KMS-11 (cell line): ENCODE data around the gene WSB1.

Source experiments
- H2AFZ ChIP-seq: fragments of 200-600 bp; sonication (generic); 2 replicates; pipeline ENCODE4 v1.6.1; 2016; ENCODE audit warnings: antibody characterized with exemption, mixed run types, low read depth
- H3K27ac ChIP-seq: fragments of 200-600 bp; sonication (generic); 2 replicates; pipeline ENCODE4 v1.6.1; 2016; ENCODE audit warnings: mild to moderate bottlenecking, mixed run types
- H3K27me3 ChIP-seq: fragments of 200-600 bp; sonication (generic); 2 replicates; pipeline ENCODE4 v1.6.1; 2017; ENCODE audit warnings: mild to moderate bottlenecking, low read depth, mixed run types, moderate library complexity; ENCODE audit not compliant: insufficient read depth
- H3K36me3 ChIP-seq: fragments of 200-600 bp; sonication (generic); 2 replicates; pipeline ENCODE4 v1.6.1; 2017; ENCODE audit warnings: mild to moderate bottlenecking, mixed run types; ENCODE audit not compliant: insufficient read depth
- H3K4me1 ChIP-seq: fragments of 200-600 bp; sonication (generic); 2 replicates; pipeline ENCODE4 v1.6.1; 2016; ENCODE audit warnings: mild to moderate bottlenecking, low read depth, mixed run types; ENCODE audit not compliant: poor library complexity, severe bottlenecking
- H3K4me2 ChIP-seq: fragments of 200-600 bp; sonication (generic); 2 replicates; pipeline ENCODE4 v1.7.0; 2016; ENCODE audit warnings: mild to moderate bottlenecking, mixed run types
- H3K4me3 ChIP-seq: fragments of 200-600 bp; sonication (generic); IDR thresholded peaks from 2 replicates; pipeline ENCODE4 v1.6.1; 2017; ENCODE audit warnings: low read depth, low read length, mixed read lengths; ENCODE audit not compliant: insufficient read depth
- H3K79me2 ChIP-seq: fragments of 200-600 bp; sonication (generic); 2 replicates; pipeline ENCODE4 v1.6.1; 2016; ENCODE audit warnings: low read depth, mixed run types; ENCODE audit not compliant: insufficient read depth
- H3K9ac ChIP-seq: fragments of 200-600 bp; sonication (generic); 2 replicates; pipeline ENCODE4 v1.6.1; 2016; ENCODE audit warnings: mild to moderate bottlenecking, mixed run types
- H4K20me1 ChIP-seq: fragments of 200-600 bp; sonication (generic); 2 replicates; pipeline ENCODE4 v1.6.1; 2016; ENCODE audit warnings: mild to moderate bottlenecking, mixed run types; ENCODE audit not compliant: insufficient read depth
- CTCF ChIP-seq: fragments of 200-600 bp; sonication (generic); conservative IDR thresholded peaks from 2 replicates; pipeline ENCODE4 v1.6.1; 2017; ENCODE audit warnings: low read depth, mild to moderate bottlenecking, antibody characterized with exemption, low read length, moderate library complexity, mixed read lengths

WSB1 gene

DNA sequence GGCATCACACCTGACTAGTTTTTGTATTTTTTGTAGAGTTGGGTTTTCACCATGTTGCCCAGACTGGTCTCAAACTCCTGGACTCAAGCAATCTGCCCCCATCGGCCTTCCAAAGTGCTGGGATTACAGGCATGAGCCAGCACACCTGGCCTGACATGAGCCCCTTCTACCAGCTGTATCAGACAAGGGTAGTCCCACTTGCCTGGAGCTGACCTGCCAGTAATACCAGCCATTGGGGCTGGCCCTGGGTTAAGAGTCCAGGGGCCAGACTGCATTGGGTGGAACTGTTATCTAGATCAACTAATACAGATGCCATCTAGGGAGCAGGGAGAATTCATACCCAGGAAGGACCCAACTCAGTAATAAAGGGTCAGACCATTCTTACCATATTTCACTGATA lies 28.1 kb downstream of the WSB1 start:
- no peak overlapping the region for H3K27ac ChIP-seq
- no peaks in the 10 kb centered on the region for H4K20me1 ChIP-seq
- no peaks in the 10 kb centered on the region for H3K27me3 ChIP-seq
- H3K79me2 ChIP-seq = no peaks in the 10 kb centered on the region
- H3K4me2 ChIP-seq = no peak overlapping the region
- TF ChIP-seq CTCF = no peak
- no peaks in the 10 kb centered on the region for H3K36me3 ChIP-seq
- no peak overlapping the region for H2AFZ ChIP-seq
- H3K4me1 ChIP-seq = no peaks in the 10 kb centered on the region
- no peak overlapping the region for H3K9ac ChIP-seq
- H3K4me3 ChIP-seq = no peak overlapping the region

- Histone ChIP-seq H3K4me2 (no peak overlapping the region), H3K27me3 (no peaks in the 10 kb centered on the region), H2AFZ (no peak overlapping the region), H4K20me1 (no peaks in the 10 kb centered on the region), H3K36me3 (no peaks in the 10 kb centered on the region), H3K79me2 (no peaks in the 10 kb centered on the region), H3K9ac (no peak overlapping the region), H3K27ac (no peak overlapping the region), H3K4me1 (no peaks in the 10 kb centered on the region), H3K4me3 (no peak overlapping the region)
- no peak for TF ChIP-seq CTCF
Observed at GRCh38 chr17:27322690-27323508, 29.0 kb downstream of the WSB1 start.

DNA sequence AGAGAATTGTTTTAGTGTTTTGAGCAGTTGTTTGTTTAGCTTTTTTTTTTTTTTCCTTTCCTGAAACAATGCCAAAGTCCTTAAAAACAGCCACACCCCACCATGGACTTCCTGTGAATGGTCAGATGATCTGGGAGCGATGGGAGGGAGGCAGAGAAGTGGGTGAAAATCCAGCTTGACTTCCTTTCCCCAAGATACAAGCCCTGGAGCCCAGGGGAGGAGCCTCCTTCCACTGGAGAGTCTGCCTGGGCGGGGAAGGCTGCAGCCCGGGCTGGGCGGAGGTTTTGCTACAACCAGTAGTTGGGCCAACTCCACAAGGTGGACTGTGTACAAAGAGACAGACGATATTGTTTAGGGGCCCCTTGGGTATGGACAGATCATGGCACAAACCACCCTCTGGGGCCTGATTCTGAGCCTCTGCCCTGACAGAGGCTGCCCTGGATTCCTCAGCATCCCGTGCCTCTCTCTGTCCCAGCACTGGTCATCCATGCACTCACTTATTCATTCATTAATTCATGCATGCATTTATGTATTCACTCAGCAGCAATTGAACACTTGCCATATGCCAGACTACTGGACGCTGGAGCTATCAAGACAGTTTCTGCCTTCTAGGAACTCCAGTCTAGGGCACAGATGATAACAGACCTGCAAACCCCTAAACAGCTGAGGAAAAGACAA lies 29.8 kb downstream of the WSB1 start:
- no peaks in the 10 kb centered on the region for H3K79me2 ChIP-seq
- H3K27ac ChIP-seq = no peak overlapping the region
- H3K9ac ChIP-seq = no peak overlapping the region
- H3K36me3 ChIP-seq = no peaks in the 10 kb centered on the region
- no peak overlapping the region for H2AFZ ChIP-seq
- TF ChIP-seq CTCF = no peak
- H3K4me2 ChIP-seq = no peak overlapping the region
- no peaks in the 10 kb centered on the region for H4K20me1 ChIP-seq
- H3K4me3 ChIP-seq = no peak overlapping the region
- H3K27me3 ChIP-seq = no peaks in the 10 kb centered on the region
- H3K4me1 ChIP-seq = no peaks in the 10 kb centered on the region

DNA sequence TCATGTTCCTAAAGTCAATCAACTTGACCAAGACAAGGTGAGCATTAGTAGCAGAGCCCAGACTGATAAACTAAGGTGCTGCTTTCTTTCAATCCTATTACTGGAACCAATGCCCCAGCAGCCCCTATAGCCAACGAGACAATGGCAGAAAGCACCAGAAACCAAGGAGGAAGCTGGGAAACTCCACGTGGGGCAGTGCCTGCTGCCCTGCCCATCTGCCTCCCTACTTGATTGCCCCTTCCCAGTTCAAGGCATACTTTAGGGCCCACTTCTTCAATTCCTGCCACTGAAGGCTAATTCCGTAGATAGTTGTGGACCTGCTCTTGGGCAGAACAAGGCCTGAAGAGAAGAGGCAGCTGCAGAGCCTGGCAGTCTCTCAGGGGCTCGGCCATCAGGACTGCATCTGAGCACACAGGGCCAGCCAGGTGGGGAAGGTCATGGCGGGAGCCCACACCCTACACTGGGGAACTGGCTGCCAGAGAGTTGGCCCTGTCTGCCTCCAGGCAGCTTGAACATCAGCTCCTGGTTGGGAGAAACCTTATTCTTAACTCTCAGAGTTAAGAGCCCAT lies 30.9 kb downstream of the WSB1 start:
- no peaks in the 10 kb centered on the region for H3K36me3 ChIP-seq
- H3K4me2 ChIP-seq = no peak overlapping the region
- H4K20me1 ChIP-seq = no peaks in the 10 kb centered on the region
- no peaks in the 10 kb centered on the region for H3K27me3 ChIP-seq
- no peak overlapping the region for H3K4me3 ChIP-seq
- no peaks in the 10 kb centered on the region for H3K79me2 ChIP-seq
- H3K4me1 ChIP-seq = no peaks in the 10 kb centered on the region
- no peak overlapping the region for H3K9ac ChIP-seq
- no peak overlapping the region for H2AFZ ChIP-seq
- TF ChIP-seq CTCF = no peak
- no peak overlapping the region for H3K27ac ChIP-seq
